ENCODE results near the gene NRN1.

GRCh38 chr6:6001443-6001842, 5.3 kb downstream of the NRN1 start:
- TF ChIP-seq PBX3 (IDR thresholded peaks at IDR 0.05; ENCODE audit: insufficient replicate concordance, low read depth, low read length) (no peak), POLR2AphosphoS5 (IDR thresholded peaks at IDR 0.05; ENCODE audit: low read length) (no peak), YY1 (IDR thresholded peaks at IDR 0.05; ENCODE audit: low read depth, low read length) (no peak), CTCF (IDR thresholded peaks at IDR 0.05 in 2 of 3, conservative IDR thresholded peaks at IDR 0.05 in 1 of 3; ENCODE audit: control insufficient read depth in 2 of 3, extremely low read depth in 1 of 3, insufficient read depth in 1 of 3, low read depth in 3 of 3, low read length in 3 of 3) (no peak)
- TF ChIP-seq, protein P1, sequence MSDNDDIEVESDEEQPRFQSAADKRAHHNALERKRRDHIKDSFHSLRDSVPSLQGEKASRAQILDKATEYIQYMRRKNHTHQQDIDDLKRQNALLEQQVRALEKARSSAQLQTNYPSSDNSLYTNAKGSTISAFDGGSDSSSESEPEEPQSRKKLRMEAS (IDR thresholded peaks at IDR 0.05; ENCODE audit: low read depth, low read length), result no peak
